ENCODE measurements around the gene SYNE3. TPM values are rescaled to one million over a fixed set of nuclear protein-coding genes. Genes with fewer than 3 reads are reported as not detected.

The SYNE3 gene
- total RNA-seq = 76.1 and 79.5 TPM in 2 replicates
- 20.5 TPM for total RNA-seq (2013)
- 17.8 and 20.2 TPM in 2 replicates for polyA plus RNA-seq
- polyA minus RNA-seq = 47.0 and 55.9 TPM in 2 replicates

GRCh38 chr14:95516554-95517181 lies at the start of gene SYNE3:
TSS of gene SYNE3 (minus strand) at chr14:95516650. CDS start at chr14:95475821, 40,829 bp downstream.
- H3K36me3 ChIP-seq (replicated peaks in 1 of 2; ENCODE audit: control extremely low read depth in 1 of 2, control insufficient read depth in 1 of 2, extremely low read depth in 1 of 2, insufficient read depth in 2 of 2, low read length in 1 of 2) = peaks cover 0 to 1% of the 10 kb centered on the region in 2 experiments
- Mint-ChIP-seq H3K27ac (peak within 1 kb of the TSS; percentile 98), H3K27me3 (no peaks in the 10 kb centered on the region), H3K4me3 (peak within 1 kb of the TSS; percentile 95), H3K9me3 (ENCODE audit: insufficient read depth) (no peaks in the 10 kb centered on the region), H3K4me1 (peaks cover 71% of the 10 kb centered on the region)
- H3K79me2 ChIP-seq (ENCODE audit: control insufficient read depth, insufficient read depth, low read length) = peaks cover 33% of the 10 kb centered on the region
- 8% methylated on average over 46 of the region's 60 CpGs for WGBS (ENCODE audit: insufficient coverage)
- TF ChIP-seq EZH2 (IDR thresholded peaks at IDR 0.05; ENCODE audit: borderline replicate concordance, insufficient read depth, low read depth, low read length, poor library complexity, severe bottlenecking) = no peak
- TF ChIP-seq, protein P1, sequence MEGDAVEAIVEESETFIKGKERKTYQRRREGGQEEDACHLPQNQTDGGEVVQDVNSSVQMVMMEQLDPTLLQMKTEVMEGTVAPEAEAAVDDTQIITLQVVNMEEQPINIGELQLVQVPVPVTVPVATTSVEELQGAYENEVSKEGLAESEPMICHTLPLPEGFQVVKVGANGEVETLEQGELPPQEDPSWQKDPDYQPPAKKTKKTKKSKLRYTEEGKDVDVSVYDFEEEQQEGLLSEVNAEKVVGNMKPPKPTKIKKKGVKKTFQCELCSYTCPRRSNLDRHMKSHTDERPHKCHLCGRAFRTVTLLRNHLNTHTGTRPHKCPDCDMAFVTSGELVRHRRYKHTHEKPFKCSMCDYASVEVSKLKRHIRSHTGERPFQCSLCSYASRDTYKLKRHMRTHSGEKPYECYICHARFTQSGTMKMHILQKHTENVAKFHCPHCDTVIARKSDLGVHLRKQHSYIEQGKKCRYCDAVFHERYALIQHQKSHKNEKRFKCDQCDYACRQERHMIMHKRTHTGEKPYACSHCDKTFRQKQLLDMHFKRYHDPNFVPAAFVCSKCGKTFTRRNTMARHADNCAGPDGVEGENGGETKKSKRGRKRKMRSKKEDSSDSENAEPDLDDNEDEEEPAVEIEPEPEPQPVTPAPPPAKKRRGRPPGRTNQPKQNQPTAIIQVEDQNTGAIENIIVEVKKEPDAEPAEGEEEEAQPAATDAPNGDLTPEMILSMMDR (IDR thresholded peaks at IDR 0.05) = no peak
- peak within 1 kb of the TSS; percentile 68 for H3K9ac ChIP-seq (ENCODE audit: low read length)
- peak within 1 kb of the TSS; percentile 50 to 77 (median 72) for H3K4me3 ChIP-seq (ENCODE audit: control extremely low read depth in 1 of 5, extremely low read depth in 1 of 5, insufficient read depth in 1 of 5, low read depth in 2 of 5, low read length in 4 of 5)
- peak within 1 kb of the TSS; percentile 77 to 79 for H3K27ac ChIP-seq (ENCODE audit: low read length in 2 of 2)
- H3K27me3 ChIP-seq (replicated peaks in 1 of 4; ENCODE audit: control extremely low read depth in 1 of 4, control insufficient read depth in 3 of 4, insufficient read depth in 4 of 4, low read length in 3 of 4) = no peaks in the 10 kb centered on the region
- intact Hi-C loops (cut with micrococcal nuclease) = loop anchor here (1.0 to 5.0 kb wide), 6 partner anchors 18 to 359 kb away; partner anchors contain the start of gene DICER1
- peak; percentile 75 for DNase-seq
- peak; percentile 64 for ATAC-seq (ENCODE audit: low read depth)
- H3K9me3 ChIP-seq (ENCODE audit: control extremely low read depth in 1 of 3, control insufficient read depth in 2 of 3, insufficient read depth in 1 of 3, low read length in 2 of 3) = no peaks in the 10 kb centered on the region
- peaks cover 28% of the 10 kb centered on the region for H4K20me1 ChIP-seq (ENCODE audit: control insufficient read depth, insufficient read depth, low read length, poor library complexity, severe bottlenecking)
- peak within 1 kb of the TSS; percentile 57 for H2AFZ ChIP-seq (ENCODE audit: insufficient read depth, low read depth, low read length, poor library complexity, severe bottlenecking)
- H3K4me2 ChIP-seq (replicated peaks; ENCODE audit: low read depth, low read length, poor library complexity, severe bottlenecking) = peak within 1 kb of the TSS; percentile 82
- peaks cover 66 to 76% of the 10 kb centered on the region in 2 donors for H3K4me1 ChIP-seq (ENCODE audit: control insufficient read depth in 2 of 2, insufficient read depth in 2 of 2, low read length in 2 of 2)
- ChIA-PET CTCF (interaction anchor here (0.9 to 7.9 kb wide), 9 partner anchors 9 to 90 kb away, joined by 3 to 60 read pairs (median 10); no protein-coding TSS in a partner anchor), POLR2A (interaction anchor here (0.8 to 3.2 kb wide), 5 partner anchors 9 to 59 kb away, joined by 3 to 22 read pairs (median 5); partner anchors contain the start of gene GLRX5)

GRCh38 chr14:95564060-95564459 lies 47.6 kb upstream of the SYNE3 start:
- intact Hi-C loops (cut with micrococcal nuclease) = no loop called here
- ATAC-seq (ENCODE audit: low read depth) (no peak), DNase-seq (no peak)
- ChIA-PET POLR2A (no interaction called here), CTCF (interaction anchor here (0.9 to 10.6 kb wide), 8 partner anchors 9 to 528 kb away, joined by 3 to 160 read pairs (median 3); partner anchors contain the start of gene TCL1A)
- no peak overlapping the region for H2AFZ ChIP-seq (ENCODE audit: insufficient read depth, low read depth, low read length, poor library complexity, severe bottlenecking)
- no peak overlapping the region for H3K27ac Mint-ChIP-seq
- H3K9me3 ChIP-seq (ENCODE audit: control extremely low read depth in 1 of 3, control insufficient read depth in 2 of 3, insufficient read depth in 1 of 3, low read length in 2 of 3) = no peaks in the 10 kb centered on the region
- no peaks in the 10 kb centered on the region for H3K36me3 ChIP-seq (replicated peaks in 1 of 2; ENCODE audit: control extremely low read depth in 1 of 2, control insufficient read depth in 1 of 2, extremely low read depth in 1 of 2, insufficient read depth in 2 of 2, low read length in 1 of 2)
- no peaks in the 10 kb centered on the region for H4K20me1 ChIP-seq (ENCODE audit: control insufficient read depth, insufficient read depth, low read length, poor library complexity, severe bottlenecking)
- no peak for TF ChIP-seq EZH2 (IDR thresholded peaks at IDR 0.05; ENCODE audit: borderline replicate concordance, insufficient read depth, low read depth, low read length, poor library complexity, severe bottlenecking)
- TF ChIP-seq, protein P1 (IDR thresholded peaks at IDR 0.05) = no peak
- peaks cover 0 to 14% (median 7%) of the 10 kb centered on the region in 4 experiments for H3K27me3 ChIP-seq (replicated peaks in 1 of 4; ENCODE audit: control extremely low read depth in 1 of 4, control insufficient read depth in 3 of 4, insufficient read depth in 4 of 4, low read length in 3 of 4)
- H3K4me2 ChIP-seq (replicated peaks; ENCODE audit: low read depth, low read length, poor library complexity, severe bottlenecking) = no peak overlapping the region
- H3K4me1 Mint-ChIP-seq = peaks cover 8% of the 10 kb centered on the region
- 78% methylated on average over 2 of the region's 4 CpGs for WGBS (ENCODE audit: insufficient coverage)
- no peak overlapping the region for H3K4me3 Mint-ChIP-seq
- H3K9me3 Mint-ChIP-seq (ENCODE audit: insufficient read depth) = no peaks in the 10 kb centered on the region
- H3K4me3 ChIP-seq (ENCODE audit: control extremely low read depth in 1 of 5, extremely low read depth in 1 of 5, insufficient read depth in 1 of 5, low read depth in 2 of 5, low read length in 4 of 5) = no peak overlapping the region
- no peak overlapping the region for H3K9ac ChIP-seq (ENCODE audit: low read length)
- H3K79me2 ChIP-seq (ENCODE audit: control insufficient read depth, insufficient read depth, low read length) = no peaks in the 10 kb centered on the region
- H3K27ac ChIP-seq (ENCODE audit: low read length in 2 of 2) = no peak overlapping the region
- peaks cover 0 to 3% of the 10 kb centered on the region in 2 donors for H3K4me1 ChIP-seq (ENCODE audit: control insufficient read depth in 2 of 2, insufficient read depth in 2 of 2, low read length in 2 of 2)
- H3K27me3 Mint-ChIP-seq = peaks cover 36% of the 10 kb centered on the region

Data from B cell (primary cell).